OCI-LY3 (cell line): ENCODE data around the gene TMEM94.

Experiments used
- CTCF ChIP-seq: fragments of 200-600, 300-600 bp; sonication (generic); IDR thresholded peaks from 2 replicates; pipeline ENCODE4 v1.5.1; 2014; ENCODE audit warnings: antibody characterized with exemption, low read length, low read depth
- EZH2phosphoT487 ChIP-seq: fragments of 200-600 bp; shearing (Covaris generic); IDR thresholded peaks from 2 replicates; pipeline ENCODE4 v1.6.1; 2018; ENCODE audit warnings: antibody characterized with exemption, mixed run types, low read depth

- no peak for TF ChIP-seq CTCF
- no peak for TF ChIP-seq EZH2phosphoT487
Measured at GRCh38 chr17:75463603-75464002, 7.2 kb downstream of the TMEM94 start.
